ENCODE data around the gene GLT8D2. TPM values are rescaled to one million over a fixed set of nuclear protein-coding genes. Genes with fewer than 3 reads are reported as not detected.
"Not testable (repeated sequence)": the region's sequence is repeated elsewhere in the genome, so short reads cannot be mapped to it uniquely, and the experiment has no call there.

GLT8D2 gene
- polyA plus RNA-seq, 3 donors, result 7.0 to 12.1 (median 11.6) TPM

DNA sequence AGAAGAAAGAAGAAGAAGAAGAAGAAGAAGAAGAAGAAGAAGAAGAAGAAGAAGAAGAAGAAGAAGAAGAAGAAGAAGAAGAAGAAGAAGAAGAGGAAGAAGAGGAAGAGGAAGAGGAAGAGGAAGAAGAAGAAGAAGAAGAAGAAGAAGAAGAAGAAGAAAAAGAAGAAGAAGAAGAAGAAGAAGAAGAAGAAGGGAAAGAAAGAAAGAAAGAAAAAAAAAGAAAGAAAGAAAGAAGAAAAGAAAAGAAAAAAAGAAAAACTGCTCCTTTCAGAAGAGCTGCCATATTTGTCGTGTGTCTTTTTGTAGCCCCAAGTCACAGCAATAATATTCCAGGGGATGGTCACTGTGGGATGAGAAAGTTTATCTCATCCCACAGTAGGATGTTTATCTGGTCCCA lies 28.1 kb downstream of the GLT8D2 start:
- not testable (repeated sequence) for DNase-seq (ENCODE audit: extremely low read depth in 1 of 11, low read depth in 9 of 11, low spot score in 4 of 11)

- DNase-seq (ENCODE audit: extremely low read depth in 1 of 11, low read depth in 9 of 11, low spot score in 4 of 11), result no peak
These were observed 37.7 kb downstream of the GLT8D2 start for GRCh38 chr12:104012331-104012730.

GRCh38 chr12:104011253-104011652 lies 38.7 kb downstream of the GLT8D2 start:
- DNase-seq (ENCODE audit: extremely low read depth in 1 of 11, low read depth in 9 of 11, low spot score in 4 of 11), result no peak

- DNase-seq (ENCODE audit: extremely low read depth in 1 of 11, low read depth in 9 of 11, low spot score in 4 of 11), result no peak
These were observed 39.3 kb downstream of the GLT8D2 start for GRCh38 chr12:104010606-104011169.

- no peak for DNase-seq (ENCODE audit: extremely low read depth in 1 of 11, low read depth in 9 of 11, low spot score in 4 of 11)
These were observed 39.9 kb downstream of the GLT8D2 start for GRCh38 chr12:104010121-104010520.

GRCh38 chr12:104006929-104007328 lies 43.1 kb downstream of the GLT8D2 start:
- no peak for DNase-seq (ENCODE audit: extremely low read depth in 1 of 11, low read depth in 9 of 11, low spot score in 4 of 11)

DNA sequence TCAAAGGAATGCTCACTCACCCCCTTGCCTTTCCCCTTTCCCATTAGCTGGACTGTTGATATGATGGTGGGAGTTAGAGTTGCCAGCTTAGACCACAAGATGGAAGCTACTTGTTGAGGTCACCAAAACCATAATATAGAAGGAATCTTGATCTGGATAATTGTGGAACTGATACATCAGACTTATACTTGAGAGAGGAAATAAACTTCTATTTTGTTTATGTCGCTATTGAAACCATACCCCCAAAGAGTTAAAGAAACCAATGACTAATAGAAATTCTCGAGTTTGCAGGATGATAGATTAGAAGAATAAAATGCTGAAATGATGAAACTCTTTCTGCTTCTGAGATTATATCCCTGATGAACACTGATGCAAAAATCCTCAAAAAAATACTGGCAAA lies 46.4 kb downstream of the GLT8D2 start:
- DNase-seq (ENCODE audit: extremely low read depth in 1 of 11, low read depth in 9 of 11, low spot score in 4 of 11), result no peak

DNA sequence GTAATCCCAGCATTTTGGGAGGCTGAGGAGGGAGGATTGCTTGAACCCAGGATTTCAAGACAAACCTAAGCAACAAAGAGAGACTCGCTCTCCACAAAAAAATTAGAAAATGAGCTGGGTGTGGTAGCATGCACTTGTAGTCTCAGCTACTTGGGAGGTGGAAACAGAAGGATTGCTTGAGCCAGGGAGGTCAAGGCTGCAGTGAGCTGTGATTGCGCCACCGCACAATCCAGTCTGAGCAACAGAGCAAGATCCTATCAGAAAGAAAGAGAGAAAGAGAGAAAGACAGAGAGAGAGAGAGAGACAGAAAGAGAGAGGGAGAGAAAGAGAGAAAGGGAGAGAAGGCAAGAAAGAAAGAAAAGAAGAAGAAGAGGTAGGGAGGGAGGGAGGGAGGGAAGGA lies 47.3 kb downstream of the GLT8D2 start:
- DNase-seq (ENCODE audit: extremely low read depth in 1 of 11, low read depth in 9 of 11, low spot score in 4 of 11), result no peak

GRCh38 chr12:104000807-104001434 lies 49.1 kb downstream of the GLT8D2 start:
- DNase-seq (ENCODE audit: extremely low read depth in 1 of 11, low read depth in 9 of 11, low spot score in 4 of 11), result no peak

- no peak for DNase-seq (ENCODE audit: extremely low read depth in 1 of 11, low read depth in 9 of 11, low spot score in 4 of 11)
These were observed 51.0 kb downstream of the GLT8D2 start for GRCh38 chr12:103998976-103999375.

DNA sequence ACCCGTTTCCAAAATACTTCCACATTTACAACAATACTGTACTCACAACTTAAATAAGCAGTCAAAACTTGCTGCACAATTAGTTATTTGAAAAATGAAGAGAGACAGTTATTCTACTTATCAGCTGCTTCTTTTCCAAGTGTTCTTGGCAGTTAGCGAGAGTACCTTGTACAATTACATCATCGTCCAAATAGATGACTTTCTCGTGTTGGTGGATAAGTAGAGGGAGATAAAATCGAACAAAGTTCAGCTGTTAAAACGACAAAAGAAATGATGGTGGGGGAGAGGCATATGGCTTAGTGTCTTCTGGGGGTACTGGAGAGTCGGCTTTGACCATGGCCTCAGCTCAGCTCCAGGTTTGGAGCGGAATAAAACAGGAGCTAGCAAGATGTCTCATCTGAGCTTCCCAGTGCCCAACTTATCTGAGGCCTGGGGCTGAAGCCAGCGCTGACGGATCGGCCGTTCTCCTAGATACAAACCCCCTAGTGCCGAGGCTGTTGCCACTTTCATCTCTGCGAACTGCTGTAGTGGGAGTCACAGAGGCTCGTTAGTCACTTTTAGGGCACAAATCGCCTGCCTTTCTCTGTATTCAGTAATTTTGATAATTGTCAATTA lies 52.6 kb downstream of the GLT8D2 start:
- DNase-seq (ENCODE audit: extremely low read depth in 1 of 11, low read depth in 9 of 11, low spot score in 4 of 11), result no peak

DNA sequence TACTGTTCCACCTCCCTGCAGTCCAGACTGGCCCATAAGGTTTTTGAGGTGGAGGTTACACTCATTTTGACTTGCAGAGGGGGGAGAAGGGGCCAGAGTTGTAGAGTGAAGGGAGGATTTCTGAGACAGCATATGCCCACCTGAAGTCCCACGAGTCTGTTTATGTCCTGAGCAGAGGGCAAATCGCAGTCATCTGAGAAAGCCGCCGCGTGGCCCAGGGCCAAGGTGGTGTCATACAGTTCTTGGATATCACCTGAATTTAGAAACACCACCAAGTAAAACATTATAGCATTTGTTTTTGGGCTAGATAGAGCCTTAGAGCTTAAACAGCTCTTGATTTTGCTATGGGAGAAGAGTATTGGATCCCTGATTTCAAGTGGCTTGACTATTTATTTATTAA lies 53.4 kb downstream of the GLT8D2 start:
- no peak for DNase-seq (ENCODE audit: extremely low read depth in 1 of 11, low read depth in 9 of 11, low spot score in 4 of 11)

GRCh38 chr12:103994235-103994634 lies 55.8 kb downstream of the GLT8D2 start:
- DNase-seq (ENCODE audit: extremely low read depth in 1 of 11, low read depth in 9 of 11, low spot score in 4 of 11), result no peak

- DNase-seq (ENCODE audit: extremely low read depth in 1 of 11, low read depth in 9 of 11, low spot score in 4 of 11), result no peak
These were observed 63.2 kb downstream of the GLT8D2 start for GRCh38 chr12:103986829-103987228.

GRCh38 chr12:103978384-103978982 lies 71.5 kb downstream of the GLT8D2 start:
- DNase-seq (ENCODE audit: extremely low read depth in 1 of 11, low read depth in 9 of 11, low spot score in 4 of 11), result no peak

GRCh38 chr12:103975368-103975767 lies 74.6 kb downstream of the GLT8D2 start:
- no peak for DNase-seq (ENCODE audit: extremely low read depth in 1 of 11, low read depth in 9 of 11, low spot score in 4 of 11)

- DNase-seq (ENCODE audit: extremely low read depth in 1 of 11, low read depth in 9 of 11, low spot score in 4 of 11), result no peak
These were observed 76.1 kb downstream of the GLT8D2 start for GRCh38 chr12:103973909-103974308.

- DNase-seq (ENCODE audit: extremely low read depth in 1 of 11, low read depth in 9 of 11, low spot score in 4 of 11), result no peak
These were observed 80.6 kb downstream of the GLT8D2 start for GRCh38 chr12:103969391-103969790.

DNA sequence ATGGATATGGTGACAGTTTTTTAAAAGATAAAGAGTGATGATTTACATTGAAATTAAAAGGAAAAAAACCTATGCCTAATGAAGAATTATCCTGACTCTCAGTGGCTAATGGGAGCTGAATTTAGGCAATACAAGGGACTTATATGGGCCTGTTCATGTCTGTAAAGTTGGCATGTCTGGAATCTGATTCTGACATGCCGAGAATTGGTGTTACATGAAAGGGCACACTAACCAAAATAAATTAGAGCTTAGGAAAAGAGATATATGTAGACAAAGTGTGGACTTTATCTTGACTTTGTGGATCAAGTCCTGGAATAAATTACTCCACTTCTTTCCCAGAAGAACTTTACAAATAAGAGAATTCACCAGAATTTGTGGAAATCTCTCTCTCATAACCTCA lies 83.3 kb downstream of the GLT8D2 start:
- no peak for DNase-seq (ENCODE audit: extremely low read depth in 1 of 11, low read depth in 9 of 11, low spot score in 4 of 11)
